KBM-7 (cell line): ENCODE data around the gene ZNF526.

ENCODE experiments used
- DNase-seq: peaks from one replicate; pipeline ENCODE4 v3.0.0-alpha.2; 2015
- in situ Hi-C: fragments of 300-500 bp; cut with MboI; formaldehyde crosslinking; loops from 2 replicates; pipeline ENCODE4 v1.14.3; 2020; ENCODE audit warnings: low sequenced_read_pairs, low pct_unique_long_range_greater_than_20kb, mixed read lengths

The ZNF526 gene

GRCh38 chr19:42193294-42193693 lies 26.8 kb upstream of the ZNF526 start:
- DNase-seq = no peak
- in situ Hi-C loops = no loop called here

GRCh38 chr19:42193706-42194105 lies 26.4 kb upstream of the ZNF526 start:
- DNase-seq = no peak
- in situ Hi-C loops = no loop called here

DNA sequence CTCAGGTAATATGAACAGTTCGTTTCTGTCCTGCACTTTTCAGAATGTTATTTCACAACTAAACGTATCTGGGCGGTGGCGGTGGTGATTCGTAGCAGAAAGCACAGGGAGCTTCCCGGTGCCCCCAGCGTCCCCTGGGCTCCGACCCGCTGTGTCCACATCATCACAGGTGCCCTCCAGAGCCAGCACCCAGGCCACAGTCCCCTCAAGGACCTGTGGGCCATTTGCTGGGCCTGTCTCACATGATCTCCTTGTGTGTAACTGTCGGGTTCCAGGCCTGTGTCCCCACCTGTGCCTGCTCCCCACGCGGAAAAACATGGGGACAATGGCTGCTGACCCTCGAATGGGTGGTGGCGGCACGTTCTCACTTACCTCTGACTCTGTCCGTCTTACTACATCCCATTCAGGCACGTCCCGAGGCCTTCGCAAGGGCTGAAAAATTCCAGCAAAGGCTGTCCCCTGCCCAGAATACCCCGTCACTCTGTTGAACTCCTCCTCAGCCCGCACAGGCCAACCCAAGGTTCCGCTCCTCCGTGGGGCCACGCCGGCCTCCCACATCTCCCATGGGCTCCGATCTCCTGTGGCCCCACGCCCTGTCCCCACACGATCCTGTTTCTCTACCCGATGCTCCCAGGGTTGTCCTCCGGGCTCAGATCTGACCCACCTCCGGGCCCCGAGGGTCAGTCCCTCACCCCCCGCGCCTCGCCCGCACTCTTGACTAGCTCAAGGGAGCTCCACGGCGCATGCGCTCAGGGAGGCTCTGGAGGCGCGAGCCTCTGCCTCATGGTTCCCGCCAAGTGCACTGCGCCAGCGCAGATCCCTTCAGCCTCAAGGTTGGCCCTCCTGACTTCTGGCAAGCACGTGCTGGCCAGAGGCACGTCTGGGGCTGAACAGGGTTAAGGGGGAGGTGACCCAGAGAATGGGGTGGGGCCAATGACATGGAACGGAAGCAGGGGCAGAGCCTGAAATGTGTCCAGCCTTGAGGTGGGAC lies 23.8 kb upstream of the ZNF526 start:
- in situ Hi-C loops = no loop called here
- DNase-seq = no peak

GRCh38 chr19:42197375-42197817 lies 22.7 kb upstream of the ZNF526 start:
- DNase-seq = peak; percentile 55
- in situ Hi-C loops = no loop called here

DNA sequence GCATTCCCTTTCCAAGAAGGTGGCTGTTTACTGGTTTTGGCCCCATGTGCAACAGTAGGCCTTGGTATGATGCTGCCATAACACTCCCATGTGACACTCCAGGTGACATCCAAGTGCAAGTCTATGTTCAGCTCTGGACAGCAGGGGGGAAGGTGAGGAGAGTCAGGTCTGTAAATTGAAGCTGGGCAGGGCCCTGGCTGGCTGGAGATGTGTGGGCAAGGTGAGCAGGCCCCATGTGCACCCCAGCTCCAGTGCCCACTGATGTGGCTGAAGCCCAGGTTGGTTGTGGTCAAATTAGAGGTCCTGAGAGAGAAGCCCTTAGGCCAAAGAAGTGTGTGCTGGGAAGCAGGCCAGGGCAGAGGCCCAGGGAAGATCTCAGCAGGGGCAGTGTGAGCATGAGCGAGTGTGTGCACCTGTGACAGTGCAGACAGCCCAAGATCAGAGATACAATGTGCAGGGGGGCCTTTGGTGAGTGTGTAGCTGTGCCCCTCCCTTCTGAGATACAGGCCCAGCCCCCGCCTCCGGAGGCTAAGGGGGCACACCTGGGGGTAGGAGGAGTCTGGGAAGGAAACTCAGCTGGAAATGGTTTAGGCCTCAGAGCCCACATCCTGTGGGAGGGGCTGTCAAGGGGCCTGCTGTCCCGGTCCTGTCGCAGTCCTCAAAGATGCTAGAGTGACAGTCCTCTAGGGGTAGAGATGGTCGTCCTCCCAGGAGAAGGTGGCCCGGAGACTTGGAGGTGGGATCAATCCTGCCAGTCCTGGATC lies 21.3 kb upstream of the ZNF526 start:
- in situ Hi-C loops = no loop called here
- DNase-seq = peak; percentile 64

GRCh38 chr19:42199440-42200115 lies 20.5 kb upstream of the ZNF526 start:
- in situ Hi-C loops = no loop called here
- no peak for DNase-seq

DNA sequence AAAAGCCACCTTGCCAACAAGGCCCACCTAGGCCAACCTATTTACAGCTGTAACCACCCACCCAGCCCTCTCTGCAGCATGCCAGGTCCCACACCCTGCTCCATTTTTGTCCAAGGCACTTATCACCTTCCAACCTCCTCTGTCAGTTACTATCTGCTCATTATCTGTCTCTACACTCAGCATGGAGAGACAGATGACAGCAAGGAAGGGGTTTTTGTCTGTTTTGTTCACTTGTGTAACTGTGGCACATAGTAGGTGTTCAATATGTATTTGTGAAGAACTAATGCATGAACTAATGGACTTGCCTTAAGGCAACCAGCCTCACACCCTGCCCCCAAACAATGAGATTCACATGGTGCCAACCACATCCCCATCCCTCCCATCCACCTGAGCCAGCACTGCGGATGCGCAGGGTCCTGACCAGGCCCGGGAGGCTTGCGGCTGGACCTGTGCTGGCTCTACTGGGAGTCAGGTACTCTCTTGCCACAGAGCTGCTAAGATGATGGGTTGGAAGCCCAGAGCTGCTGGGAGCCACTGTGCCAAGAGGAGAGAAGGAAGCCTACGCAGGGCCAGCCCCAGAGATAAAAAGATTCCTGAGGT lies 19.9 kb upstream of the ZNF526 start:
- no peak for DNase-seq
- in situ Hi-C loops = no loop called here

DNA sequence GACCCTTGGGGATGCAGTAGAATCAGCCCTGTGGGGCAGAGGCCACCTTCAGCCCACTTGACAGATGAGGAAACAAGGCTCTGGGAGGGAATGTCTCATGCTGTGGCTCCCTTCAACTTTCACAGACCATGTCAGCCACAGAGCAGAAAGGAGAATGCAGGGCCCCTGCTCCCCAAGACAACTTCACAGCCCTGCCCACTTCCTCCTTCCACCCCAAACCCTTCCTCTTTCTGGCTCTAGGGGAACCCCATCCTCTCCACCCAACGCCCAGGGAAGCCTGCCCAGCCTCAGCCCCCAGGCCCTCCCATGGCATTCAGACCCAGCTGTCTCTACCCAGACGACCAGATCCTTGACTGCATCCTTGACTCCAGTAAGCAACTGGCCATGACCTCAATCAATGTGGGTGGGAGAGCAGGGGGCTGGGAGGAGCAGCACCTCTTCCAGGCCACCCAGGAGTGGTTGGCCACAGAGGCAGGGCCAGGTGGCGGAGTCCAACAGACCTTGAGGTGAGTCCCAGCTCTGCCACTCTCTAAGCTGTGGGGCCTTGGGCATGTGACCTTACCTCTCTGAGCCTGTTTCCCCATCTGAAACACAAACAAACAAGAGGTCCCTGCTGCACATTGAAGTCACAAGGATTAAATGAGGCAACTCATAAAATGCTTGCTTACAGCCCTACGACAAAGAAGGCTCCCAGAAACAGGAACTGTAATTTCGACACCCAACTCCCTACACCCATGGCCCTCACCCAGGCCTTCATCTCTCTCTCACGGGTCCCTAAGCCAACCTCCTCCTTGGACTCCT lies 18.4 kb upstream of the ZNF526 start:
- peak; percentile 59 for DNase-seq
- in situ Hi-C loops = no loop called here

DNA sequence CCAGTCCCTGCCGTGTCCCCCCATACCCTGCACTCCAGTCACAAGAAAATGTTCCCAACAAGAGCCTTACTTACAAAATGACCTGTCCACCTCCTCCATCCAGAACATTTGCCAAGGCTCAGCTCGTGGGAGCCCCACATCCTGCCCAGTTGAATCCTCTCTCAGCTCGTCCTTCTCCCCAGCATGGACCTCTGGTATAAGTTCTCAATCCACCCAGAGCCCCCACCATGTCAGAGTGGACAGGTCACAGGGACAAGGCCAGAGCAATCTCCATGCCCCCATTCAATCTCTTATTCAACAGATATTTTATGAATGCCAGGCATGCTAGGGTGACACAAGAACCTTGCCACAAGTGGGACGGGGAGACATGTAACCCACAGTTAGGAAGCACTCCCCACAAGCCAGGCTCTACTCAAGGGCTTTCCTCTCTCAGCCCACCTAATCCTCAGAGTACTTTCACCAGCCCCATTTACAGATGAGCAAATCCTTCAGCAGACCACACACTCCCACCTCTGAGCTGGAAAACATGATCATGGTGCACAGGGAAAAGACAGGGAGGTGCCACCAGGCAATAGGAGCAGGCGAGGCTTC lies 17.7 kb upstream of the ZNF526 start:
- in situ Hi-C loops = no loop called here
- DNase-seq = no peak

DNA sequence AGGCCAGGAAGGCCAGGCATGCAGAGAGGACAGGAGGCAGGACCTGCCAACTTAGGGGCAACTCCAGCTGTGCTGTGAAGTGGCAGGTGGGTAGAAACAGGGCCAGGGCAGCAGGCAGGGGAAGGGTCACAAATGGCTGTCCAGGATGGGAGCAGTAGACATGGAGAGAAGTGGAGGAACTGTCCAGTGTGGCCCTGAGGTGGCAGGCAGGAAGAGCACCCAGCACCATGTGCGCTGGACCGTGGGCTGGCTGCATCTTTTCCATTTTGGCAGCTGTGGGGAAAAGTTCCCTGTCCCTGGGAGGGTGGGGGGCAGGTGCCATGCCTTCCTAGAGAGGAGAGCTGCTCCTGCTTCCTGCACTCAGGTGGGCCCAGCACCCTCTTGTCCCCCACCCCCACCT lies 16.4 kb upstream of the ZNF526 start:
- no peak for DNase-seq
- in situ Hi-C loops = no loop called here

DNA sequence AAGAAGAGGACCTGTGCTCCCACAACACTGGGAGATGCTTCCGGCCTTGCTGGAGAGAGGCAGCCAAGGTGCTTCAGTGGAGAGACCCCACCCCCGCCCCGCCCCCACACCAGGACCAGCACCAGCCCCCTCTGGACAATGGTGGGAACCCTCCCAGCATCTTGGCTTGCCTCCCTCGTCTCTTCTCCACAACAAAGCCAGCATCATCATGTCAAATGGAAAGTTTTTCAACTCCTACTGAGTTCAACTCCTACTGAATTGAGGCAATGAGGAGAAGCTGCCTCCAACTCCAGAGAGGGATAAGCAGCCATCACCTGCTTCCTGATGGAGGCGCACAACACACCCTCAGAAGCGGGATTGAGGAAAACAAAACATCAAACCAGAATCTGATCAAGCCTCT lies 15.4 kb upstream of the ZNF526 start:
- DNase-seq = no peak
- in situ Hi-C loops = no loop called here

DNA sequence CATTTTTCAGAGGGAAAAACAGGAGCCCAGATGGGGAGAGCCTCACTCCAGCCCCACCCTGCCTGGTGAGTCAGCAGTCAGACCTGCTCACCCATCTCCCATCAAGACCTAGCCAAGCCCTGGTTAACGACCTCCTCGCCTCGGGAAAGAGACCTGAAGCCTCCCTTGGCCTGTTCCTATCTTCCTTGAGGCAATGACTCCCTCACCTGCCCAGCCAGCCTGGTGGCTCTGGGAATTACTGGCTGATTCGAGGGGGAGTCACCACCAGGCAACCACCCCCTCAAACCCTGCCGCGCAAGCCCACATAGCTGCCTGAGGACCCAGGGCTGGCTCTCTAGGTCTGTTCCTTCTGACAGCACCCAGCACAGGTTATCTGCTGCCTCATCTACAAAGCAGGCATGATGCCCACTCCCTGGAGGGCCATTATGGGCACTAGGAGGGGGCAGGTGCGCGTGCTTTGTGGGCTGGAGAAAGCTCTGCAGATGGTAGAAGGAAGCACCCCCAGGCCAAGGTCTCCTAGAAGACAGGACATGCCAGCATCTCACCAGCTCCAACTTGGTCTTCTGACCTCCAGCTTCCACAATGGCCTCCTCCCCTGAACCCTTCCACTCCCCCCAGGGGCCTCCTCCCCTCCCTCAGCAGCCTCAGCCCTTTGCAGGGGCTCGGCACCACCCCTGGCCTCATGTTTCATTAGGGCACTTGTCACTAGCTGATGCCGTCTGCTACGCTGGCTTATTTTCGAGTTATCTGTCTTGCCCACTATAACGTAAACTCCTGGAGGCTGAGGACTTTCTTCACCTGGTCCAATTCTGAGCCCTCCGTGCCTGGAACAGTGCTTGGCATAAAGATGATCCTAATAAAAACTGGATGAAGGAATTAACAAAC lies 13.0 kb upstream of the ZNF526 start:
- no peak for DNase-seq
- in situ Hi-C loops = no loop called here

GRCh38 chr19:42207767-42208271 lies 12.3 kb upstream of the ZNF526 start:
- no peak for DNase-seq
- in situ Hi-C loops = no loop called here

DNA sequence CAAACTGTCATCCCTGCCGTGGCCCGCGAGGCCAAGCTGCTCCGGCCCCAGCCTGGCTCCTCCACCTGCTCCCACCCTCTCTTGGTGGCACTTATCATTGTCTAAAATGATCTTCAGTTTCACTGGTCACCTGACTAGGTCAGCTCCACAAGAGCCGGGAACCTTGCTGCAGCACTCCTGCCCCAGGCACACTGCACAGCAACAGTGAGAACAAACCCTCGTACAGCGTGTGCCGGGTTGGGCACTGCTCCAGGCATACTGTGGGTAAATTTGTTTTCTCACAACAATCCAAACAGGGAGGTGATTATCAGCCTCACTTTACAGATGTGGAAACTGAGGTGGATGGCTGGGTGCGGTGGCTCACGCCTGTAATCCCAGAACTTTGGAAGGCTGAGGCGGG lies 11.5 kb upstream of the ZNF526 start:
- in situ Hi-C loops = no loop called here
- DNase-seq = no peak

DNA sequence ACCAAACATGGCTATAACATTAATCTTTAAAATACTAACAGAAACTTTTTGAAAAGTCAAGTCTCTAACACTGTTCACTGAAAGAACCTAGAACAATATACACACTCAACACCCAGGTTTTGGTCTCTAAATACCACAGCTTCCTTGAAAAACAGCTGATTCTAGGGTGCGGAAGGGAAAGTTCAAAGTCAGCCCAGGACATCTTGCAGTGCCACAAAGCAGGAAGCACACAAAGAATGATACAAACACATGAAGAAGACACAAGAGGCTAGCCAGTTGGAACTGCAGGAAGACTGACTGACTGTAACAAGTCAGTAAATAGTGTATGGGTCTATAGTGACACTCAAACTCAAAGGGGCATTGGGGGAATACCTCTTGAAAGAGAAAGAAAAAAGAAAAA lies 7.2 kb upstream of the ZNF526 start:
- in situ Hi-C loops = no loop called here
- no peak for DNase-seq

GRCh38 chr19:42214810-42215485 lies 5.2 kb upstream of the ZNF526 start:
- in situ Hi-C loops = no loop called here
- no peak for DNase-seq
